ENCODE data around the gene SLC38A10. TPM values are rescaled to one million over a fixed set of nuclear protein-coding genes. Genes with fewer than 3 reads are reported as not detected.

Gene SLC38A10
- total and polyA plus RNA-seq, 2 experiments from 2014 or later = 58.6 to 133 TPM

GRCh38 chr17:81338274-81339190 is 43.4 kb upstream of the SLC38A10 start:
- 93 to 95% methylated on average over 16 to 17 of the region's 17 CpGs for WGBS, 2 experiments (ENCODE audit: low coverage in 1 of 2, low lambda C conversion rate in 2 of 2, missing lambda C conversion rate in 2 of 2)
- DNase-seq = no peak
- H3F3A ChIP-seq (ENCODE audit: insufficient read depth) = no peaks in the 10 kb centered on the region
- H3K9ac ChIP-seq = no peak overlapping the region
- no peaks in the 10 kb centered on the region for H4K20me1 ChIP-seq (ENCODE audit: insufficient read depth)
- H3K79me2 ChIP-seq (ENCODE audit: insufficient read depth) = peaks cover 55% of the 10 kb centered on the region
- in situ Hi-C loops (cut with MboI) = no loop called here
- H3K9me2 ChIP-seq (ENCODE audit: insufficient read depth) = no peaks in the 10 kb centered on the region
- H3K36me3 ChIP-seq (ENCODE audit: low read depth) = no peaks in the 10 kb centered on the region; the same call in 1 of the 2 replicates
- no peaks in the 10 kb centered on the region for H3K4me1 ChIP-seq (ENCODE audit: insufficient read depth)
- H2AFZ ChIP-seq = no peak overlapping the region
- 0 out of 2 replicates have a peak, but pooled peaks cover 2% of the 10 kb centered on the region for H3K27me3 ChIP-seq (replicated peaks; ENCODE audit: insufficient read depth)
- no peak for TF ChIP-seq EZH2 (IDR thresholded peaks at IDR 0.05; ENCODE audit: insufficient read depth, poor library complexity, severe bottlenecking)
- TF ChIP-seq EZH2phosphoT487 (IDR thresholded peaks at IDR 0.05; ENCODE audit: insufficient read depth, low read depth) = no peak
- H3K9me3 ChIP-seq (ENCODE audit: low read depth) = no peaks in the 10 kb centered on the region
- no peak overlapping the region for H3K4me3 ChIP-seq
- H3K27ac ChIP-seq = no peak overlapping the region
- H3K4me2 ChIP-seq (ENCODE audit: unreplicated experiment) = no peak overlapping the region

- Histone ChIP-seq H3K4me2 (ENCODE audit: unreplicated experiment) (no peak overlapping the region), H4K20me1 (ENCODE audit: insufficient read depth) (no peaks in the 10 kb centered on the region), H2AFZ (no peak overlapping the region), H3F3A (ENCODE audit: insufficient read depth) (no peaks in the 10 kb centered on the region), H3K4me1 (ENCODE audit: insufficient read depth) (no peaks in the 10 kb centered on the region), H3K4me3 (no peak overlapping the region), H3K79me2 (ENCODE audit: insufficient read depth) (peaks cover 44% of the 10 kb centered on the region), H3K36me3 (ENCODE audit: low read depth) (no peaks in the 10 kb centered on the region), H3K9ac (no peak overlapping the region), H3K27ac (no peak overlapping the region), H3K9me2 (ENCODE audit: insufficient read depth) (no peaks in the 10 kb centered on the region), H3K9me3 (ENCODE audit: low read depth) (no peaks in the 10 kb centered on the region), H3K27me3 (replicated peaks; ENCODE audit: insufficient read depth) (peaks cover 10% of the 10 kb centered on the region; the same call in 1 of the 2 replicates)
- in situ Hi-C loops (cut with MboI) = no loop called here
- TF ChIP-seq EZH2 (IDR thresholded peaks at IDR 0.05; ENCODE audit: insufficient read depth, poor library complexity, severe bottlenecking) (no peak), EZH2phosphoT487 (IDR thresholded peaks at IDR 0.05; ENCODE audit: insufficient read depth, low read depth) (no peak)
- no peak for DNase-seq
- 37 to 38% methylated on average over 12 to 14 of the region's 14 CpGs for WGBS, 2 experiments (ENCODE audit: low coverage in 1 of 2, low lambda C conversion rate in 2 of 2, missing lambda C conversion rate in 2 of 2)
These were observed 42.4 kb upstream of the SLC38A10 start for GRCh38 chr17:81337476-81337879.

GRCh38 chr17:81336930-81337325 is 41.8 kb upstream of the SLC38A10 start:
- Histone ChIP-seq H3K4me3 (no peak overlapping the region), H3F3A (ENCODE audit: insufficient read depth) (no peaks in the 10 kb centered on the region), H3K27ac (no peak overlapping the region), H4K20me1 (ENCODE audit: insufficient read depth) (no peaks in the 10 kb centered on the region), H3K9ac (no peak overlapping the region), H3K4me1 (ENCODE audit: insufficient read depth) (no peaks in the 10 kb centered on the region), H3K79me2 (ENCODE audit: insufficient read depth) (peaks cover 39% of the 10 kb centered on the region), H3K36me3 (ENCODE audit: low read depth) (no peaks in the 10 kb centered on the region), H2AFZ (no peak overlapping the region), H3K9me3 (ENCODE audit: low read depth) (no peaks in the 10 kb centered on the region), H3K9me2 (ENCODE audit: insufficient read depth) (no peaks in the 10 kb centered on the region), H3K27me3 (replicated peaks; ENCODE audit: insufficient read depth) (peaks cover 12% of the 10 kb centered on the region; the same call in 1 of the 2 replicates), H3K4me2 (ENCODE audit: unreplicated experiment) (no peak overlapping the region)
- WGBS, 2 experiments (ENCODE audit: low coverage in 1 of 2, low lambda C conversion rate in 2 of 2, missing lambda C conversion rate in 2 of 2) = 68% methylated on average over 8 of the region's 8 CpGs
- no peak for DNase-seq
- TF ChIP-seq EZH2phosphoT487 (IDR thresholded peaks at IDR 0.05; ENCODE audit: insufficient read depth, low read depth) (no peak), EZH2 (IDR thresholded peaks at IDR 0.05; ENCODE audit: insufficient read depth, poor library complexity, severe bottlenecking) (no peak)
- in situ Hi-C loops (cut with MboI) = no loop called here

- Histone ChIP-seq H3F3A (ENCODE audit: insufficient read depth) (no peaks in the 10 kb centered on the region), H3K9ac (no peak overlapping the region), H3K36me3 (ENCODE audit: low read depth) (no peaks in the 10 kb centered on the region), H3K4me3 (no peak overlapping the region), H3K9me3 (ENCODE audit: low read depth) (no peaks in the 10 kb centered on the region), H3K4me1 (ENCODE audit: insufficient read depth) (no peaks in the 10 kb centered on the region), H3K27me3 (replicated peaks; ENCODE audit: insufficient read depth) (peaks cover 12% of the 10 kb centered on the region; the same call in 1 of the 2 replicates), H3K4me2 (ENCODE audit: unreplicated experiment) (no peak overlapping the region), H3K9me2 (ENCODE audit: insufficient read depth) (no peaks in the 10 kb centered on the region), H3K27ac (no peak overlapping the region), H2AFZ (no peak overlapping the region), H3K79me2 (ENCODE audit: insufficient read depth) (peaks cover 34% of the 10 kb centered on the region), H4K20me1 (ENCODE audit: insufficient read depth) (no peaks in the 10 kb centered on the region)
- DNase-seq = no peak
- TF ChIP-seq EZH2 (IDR thresholded peaks at IDR 0.05; ENCODE audit: insufficient read depth, poor library complexity, severe bottlenecking) (no peak), EZH2phosphoT487 (IDR thresholded peaks at IDR 0.05; ENCODE audit: insufficient read depth, low read depth) (no peak)
- in situ Hi-C loops (cut with MboI) = no loop called here
- 89 to 90% methylated on average over 7 of the region's 7 CpGs for WGBS, 2 experiments (ENCODE audit: low coverage in 1 of 2, low lambda C conversion rate in 2 of 2, missing lambda C conversion rate in 2 of 2)
These were observed 41.3 kb upstream of the SLC38A10 start for GRCh38 chr17:81336296-81336929.
